HG03558 (cell line): ENCODE data around the gene ANKMY1.

Experiments used
- ATAC-seq: cut with Tn5 transposase; IDR thresholded peaks from one replicate; pipeline ENCODE4 v1.9.1; 2021; ENCODE audit warnings: moderate number of reproducible peaks; ENCODE audit not compliant: unreplicated experiment; ENCODE audit errors: extremely low read depth

Gene ANKMY1

DNA sequence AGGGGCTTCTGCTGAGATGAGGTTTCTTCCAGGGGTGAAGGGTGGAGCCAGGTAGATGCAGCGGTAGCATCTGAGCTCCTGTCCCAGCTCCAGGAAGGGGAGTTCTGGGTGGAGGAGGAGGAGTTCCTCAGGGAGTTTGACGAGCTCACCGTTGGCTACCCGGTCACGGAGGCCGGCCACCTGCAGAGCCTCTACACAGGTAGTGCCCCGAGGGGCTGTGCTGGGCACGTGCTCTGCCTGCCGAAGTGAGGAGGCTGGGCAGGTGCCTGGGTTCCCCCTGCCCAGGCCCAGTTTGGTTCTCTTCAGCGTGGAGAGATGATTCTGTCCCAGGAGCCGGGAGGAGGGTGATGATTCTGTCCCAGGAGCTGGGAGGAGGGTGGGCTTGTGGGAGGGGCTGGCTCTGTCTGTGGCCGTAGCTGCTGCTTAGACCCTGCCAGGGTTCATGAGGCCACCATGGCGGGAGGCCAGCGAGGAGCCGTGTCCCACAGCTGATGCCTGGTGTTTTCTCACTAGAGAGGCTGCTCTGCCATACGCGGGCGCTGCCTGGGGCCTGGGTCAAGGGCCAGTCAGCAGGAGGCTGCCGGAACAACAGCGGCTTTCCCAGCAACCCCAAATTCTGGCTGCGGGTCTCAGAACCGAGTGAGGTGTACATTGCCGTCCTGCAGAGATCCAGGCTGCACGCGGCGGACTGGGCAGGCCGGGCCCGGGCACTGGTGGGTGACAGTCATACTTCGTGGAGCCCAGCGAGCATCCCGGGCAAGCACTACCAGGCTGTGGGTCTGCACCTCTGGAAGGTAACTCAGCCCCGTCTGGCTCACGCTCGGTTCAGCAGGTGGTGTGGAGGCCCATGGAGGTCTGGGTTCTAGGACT is 37.0 kb upstream of the ANKMY1 start:
- ATAC-seq = no peak

DNA sequence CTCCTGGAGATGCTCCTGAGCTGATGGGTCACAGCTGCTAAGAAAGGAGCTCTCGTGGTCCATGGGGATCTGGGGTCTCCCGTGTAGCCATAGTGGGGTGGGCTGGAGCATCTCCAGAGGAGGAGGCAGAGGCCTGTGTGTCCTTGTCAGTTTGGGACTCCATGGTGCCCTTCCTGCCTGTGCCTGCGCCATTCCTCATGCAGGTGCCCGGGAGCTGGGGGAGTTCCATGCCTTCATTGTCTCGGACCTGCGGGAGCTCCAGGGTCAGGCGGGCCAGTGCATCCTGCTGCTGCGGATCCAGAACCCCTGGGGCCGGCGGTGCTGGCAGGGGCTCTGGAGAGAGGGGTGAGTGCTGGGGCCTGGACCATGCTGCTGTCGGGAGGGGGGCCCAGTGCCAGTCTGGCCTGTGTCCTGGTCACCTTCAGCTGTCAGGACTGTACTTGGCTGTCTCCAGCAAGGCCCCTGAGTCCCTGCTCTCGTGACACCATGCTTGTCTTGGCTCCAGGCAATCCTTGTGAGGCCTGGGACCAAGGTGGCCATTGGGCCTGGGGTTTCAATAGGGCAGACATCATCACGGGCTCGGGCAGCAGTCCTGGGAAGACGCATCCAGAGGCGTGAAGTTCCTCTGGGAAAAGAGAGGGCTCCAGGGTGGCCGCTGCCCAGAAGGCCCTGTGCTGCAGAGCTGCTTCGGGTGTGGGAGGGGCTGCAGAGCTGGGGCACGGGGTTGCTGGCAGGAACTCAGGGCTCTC is 36.1 kb upstream of the ANKMY1 start:
- ATAC-seq = no peak

DNA sequence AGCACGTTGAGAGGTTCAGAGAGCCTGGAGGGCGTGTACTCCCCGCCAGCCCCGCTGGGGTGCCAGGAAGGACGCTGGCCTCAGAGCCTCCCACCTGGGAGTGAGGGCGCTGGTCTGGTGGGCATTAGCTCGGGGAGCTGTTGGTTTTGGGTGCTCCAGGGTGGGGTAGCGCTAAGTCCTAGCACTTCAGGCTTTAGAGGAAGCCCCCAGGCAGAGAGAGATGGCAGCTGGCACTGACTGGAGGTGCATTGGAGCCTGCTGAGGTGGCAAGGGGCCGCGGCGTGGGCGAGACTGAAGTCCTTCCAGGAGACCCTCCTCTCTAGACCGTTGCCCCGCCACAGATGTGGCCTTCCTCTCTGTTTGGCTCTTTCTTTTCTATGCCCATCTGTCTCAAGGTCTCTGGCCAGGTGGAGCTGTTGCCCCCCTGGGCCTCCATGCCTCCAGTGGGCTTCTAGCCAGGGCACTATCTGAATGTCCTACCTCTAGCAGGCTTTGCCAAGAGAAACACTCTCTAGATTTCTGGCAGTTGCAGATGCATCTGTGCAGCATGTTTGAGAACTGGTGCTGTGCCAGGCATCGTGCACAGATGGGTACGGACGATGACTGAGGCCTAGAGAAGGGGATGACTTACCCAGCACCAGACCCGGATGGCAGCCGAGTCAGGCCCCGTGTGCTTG is 35.4 kb upstream of the ANKMY1 start:
- no peak for ATAC-seq

DNA sequence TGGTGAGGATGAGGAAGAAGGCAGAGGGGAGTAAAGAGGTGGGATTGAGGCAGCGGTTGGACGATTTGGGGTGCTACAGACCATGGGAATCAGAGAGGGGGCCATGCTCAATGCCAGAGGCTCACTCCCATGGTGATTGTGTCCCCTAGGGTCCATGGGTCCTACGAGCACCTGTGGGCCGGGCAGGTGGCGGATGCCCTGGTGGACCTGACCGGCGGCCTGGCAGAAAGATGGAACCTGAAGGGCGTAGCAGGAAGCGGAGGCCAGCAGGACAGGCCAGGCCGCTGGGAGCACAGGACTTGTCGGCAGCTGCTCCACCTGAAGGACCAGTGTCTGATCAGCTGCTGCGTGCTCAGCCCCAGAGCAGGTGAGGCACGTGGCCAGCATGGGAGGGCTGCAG is 34.0 kb upstream of the ANKMY1 start:
- no peak for ATAC-seq

GRCh38 chr2:240591226-240591625 is 33.4 kb upstream of the ANKMY1 start:
- ATAC-seq = no peak

- ATAC-seq = no peak
Observed at GRCh38 chr2:240590681-240591111, 32.9 kb upstream of the ANKMY1 start.

DNA sequence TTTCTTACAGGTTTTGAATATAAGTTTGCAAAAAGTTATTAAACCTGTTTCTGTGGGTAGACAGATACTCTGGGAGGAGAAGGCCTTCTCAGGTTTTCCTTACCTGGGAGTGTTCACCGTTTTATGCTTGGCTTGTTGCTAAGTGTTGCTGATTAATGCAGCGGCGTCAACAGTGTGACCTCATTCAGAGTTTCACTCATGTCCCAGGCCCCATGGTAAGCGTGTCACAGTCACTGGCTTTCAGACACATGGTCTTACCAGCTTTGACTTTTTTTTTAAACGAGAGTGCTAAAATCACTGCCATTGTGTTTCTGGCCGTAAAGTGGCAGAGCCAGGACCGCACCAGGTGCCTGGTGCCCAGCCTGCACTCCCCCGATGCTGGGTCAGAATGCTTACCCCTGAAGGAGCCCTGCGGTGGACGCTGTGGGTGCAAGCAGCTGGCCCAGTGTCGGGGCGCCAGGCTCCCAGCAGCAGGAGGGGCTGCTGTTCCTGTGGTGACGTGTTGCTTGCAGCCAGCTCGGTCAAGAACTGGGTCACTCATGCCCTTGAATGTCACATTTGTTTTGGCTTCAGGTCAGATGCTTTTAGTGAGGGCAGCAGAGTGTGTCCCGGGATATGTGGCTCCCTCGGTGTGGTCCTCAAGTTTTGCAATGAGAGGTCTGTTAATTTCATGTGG is 32.2 kb upstream of the ANKMY1 start:
- ATAC-seq = no peak

- no peak for ATAC-seq
Observed at GRCh38 chr2:240589375-240589774, 31.6 kb upstream of the ANKMY1 start.

GRCh38 chr2:240588669-240589068 is 30.9 kb upstream of the ANKMY1 start:
- no peak for ATAC-seq

- no peak for ATAC-seq
Observed at GRCh38 chr2:240588006-240588655, 30.3 kb upstream of the ANKMY1 start.

GRCh38 chr2:240586919-240587800 is 29.4 kb upstream of the ANKMY1 start:
- no peak for ATAC-seq

- ATAC-seq = peak; percentile 29
Observed at GRCh38 chr2:240586198-240586918, 28.6 kb upstream of the ANKMY1 start, which contains the start of gene CAPN10. TSS of gene CAPN10 (plus strand) at chr2:240586734. CDS start at chr2:240586912, 178 bp downstream.

GRCh38 chr2:240585681-240586197 is 28.0 kb upstream of the ANKMY1 start:
- ATAC-seq = no peak

GRCh38 chr2:240585101-240585500 is 27.3 kb upstream of the ANKMY1 start:
- ATAC-seq = peak; percentile 17

- peak; percentile 35 for ATAC-seq
Observed at GRCh38 chr2:240584486-240585031, 26.8 kb upstream of the ANKMY1 start.

GRCh38 chr2:240583774-240584173 is 26.0 kb upstream of the ANKMY1 start:
- no peak for ATAC-seq

DNA sequence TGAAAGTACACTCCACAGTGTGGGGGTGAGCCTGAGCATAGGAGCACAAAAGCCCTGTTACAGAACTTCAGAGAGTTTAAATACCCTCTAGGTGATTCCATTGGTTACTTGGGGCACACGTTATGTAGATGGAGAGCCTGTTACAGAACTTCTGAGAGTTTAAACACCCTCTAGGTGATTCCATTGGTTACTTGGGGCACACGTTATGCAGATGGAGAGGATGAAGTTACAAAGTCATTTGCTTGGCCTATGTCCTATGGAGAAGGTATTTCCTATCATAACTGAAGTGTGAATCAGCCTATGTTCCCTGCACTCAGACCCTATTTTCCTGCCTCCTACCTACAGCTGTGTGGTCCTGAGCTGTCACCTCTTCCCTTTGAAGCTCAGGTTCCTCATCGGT is 25.0 kb upstream of the ANKMY1 start:
- no peak for ATAC-seq

- ATAC-seq = no peak
Observed at GRCh38 chr2:240581811-240582210, 24.0 kb upstream of the ANKMY1 start.
